Tibial nerve (tissue), 4 donors: ENCODE measurements around the gene TMEM62. TPM values are rescaled to one million over a fixed set of nuclear protein-coding genes. Genes with fewer than 3 reads are reported as not detected.

Experiments
- DNase-seq, 2 donors: peaks; one replicate each; pipeline ENCODE4 v3.0.0-alpha.2; 2019; ENCODE audit warnings: low spot score in 2 of 2
- H3K27ac ChIP-seq, 4 donors: fragments of 200-600 bp; sonication (generic) in 3 of 4; one replicate each; pipeline ENCODE4 v1.5.1; 2017 to 2019; ENCODE audit warnings: mild to moderate bottlenecking in 1 of 4
- H3K27me3 ChIP-seq, 2 donors: fragments of 200-600 bp; sonication (generic) in 1 of 2; one replicate each; pipeline versions ENCODE4 v1.5.1 to v1.6.0; 2017 to 2019
- H3K36me3 ChIP-seq, 3 donors: fragments of 200-600 bp; sonication (generic); one replicate each; pipeline ENCODE4 v1.5.1; 2018 to 2019
- H3K4me1 ChIP-seq, 4 donors: fragments of 200-600 bp; sonication (generic) in 3 of 4; one replicate each; pipeline ENCODE4 v1.5.1; 2017 to 2019
- H3K4me3 ChIP-seq, 4 donors: fragments of 200-600 bp; sonication (generic) in 3 of 4; one replicate each; pipeline ENCODE4 v1.5.1; 2017 to 2019; ENCODE audit warnings: mild to moderate bottlenecking in 1 of 4, moderate library complexity in 1 of 4
- H3K9me3 ChIP-seq, 4 donors: fragments of 200-600 bp; sonication (generic) in 3 of 4; one replicate each; pipeline ENCODE4 v1.5.1; 2017 to 2019
- EP300 ChIP-seq, 2 donors: sonication (generic); formaldehyde crosslinking; IDR thresholded peaks; one replicate each; pipeline ENCODE4 v1.6.1; 2017; ENCODE audit warnings: antibody characterized with exemption in 2 of 2, mild to moderate bottlenecking in 1 of 2
- POLR2A ChIP-seq, 2 donors: fragments of 450-650 bp; IDR thresholded peaks; one replicate each; pipeline ENCODE4 v1.6.1; 2017; ENCODE audit warnings: antibody characterized with exemption in 2 of 2, mild to moderate bottlenecking in 2 of 2, moderate library complexity in 2 of 2
- WGBS, 2 donors: methylation state at CpG; one replicate each; pipeline ENCODE4 v1.1.5; 2018; 5-methylcytosine and 5-hydroxymethylcytosine counted together
- total RNA-seq, 4 donors: library from RNA; depleted of rRNA; stranded (reverse); fragments of >200 nt; gene quantifications; one replicate each; pipeline ENCODE4 v1.1.0, GENCODE V29; 2016
- TF ChIP-seq, protein P1 (sequence below), 5 experiments: fragments of 200-600 bp in 3 of 5; fragments of 450-650 bp in 2 of 5; sonication (generic) in 3 of 5; IDR thresholded peaks; one replicate each; pipeline ENCODE4 v1.5.1; 2016 to 2019; ENCODE audit warnings: antibody characterized with exemption in 5 of 5, mild to moderate bottlenecking in 3 of 5, moderate library complexity in 2 of 5

The TMEM62 gene
- total RNA-seq, 4 donors from 2014 or later, result 19.5 to 49.8 (median 35.6) TPM

GRCh38 chr15:43105077-43105736 lies 28.2 kb upstream of the TMEM62 start:
- peak overlapping the region; percentile 76 to 92 (median 90) for H3K27ac ChIP-seq
- TF ChIP-seq, protein P1, sequence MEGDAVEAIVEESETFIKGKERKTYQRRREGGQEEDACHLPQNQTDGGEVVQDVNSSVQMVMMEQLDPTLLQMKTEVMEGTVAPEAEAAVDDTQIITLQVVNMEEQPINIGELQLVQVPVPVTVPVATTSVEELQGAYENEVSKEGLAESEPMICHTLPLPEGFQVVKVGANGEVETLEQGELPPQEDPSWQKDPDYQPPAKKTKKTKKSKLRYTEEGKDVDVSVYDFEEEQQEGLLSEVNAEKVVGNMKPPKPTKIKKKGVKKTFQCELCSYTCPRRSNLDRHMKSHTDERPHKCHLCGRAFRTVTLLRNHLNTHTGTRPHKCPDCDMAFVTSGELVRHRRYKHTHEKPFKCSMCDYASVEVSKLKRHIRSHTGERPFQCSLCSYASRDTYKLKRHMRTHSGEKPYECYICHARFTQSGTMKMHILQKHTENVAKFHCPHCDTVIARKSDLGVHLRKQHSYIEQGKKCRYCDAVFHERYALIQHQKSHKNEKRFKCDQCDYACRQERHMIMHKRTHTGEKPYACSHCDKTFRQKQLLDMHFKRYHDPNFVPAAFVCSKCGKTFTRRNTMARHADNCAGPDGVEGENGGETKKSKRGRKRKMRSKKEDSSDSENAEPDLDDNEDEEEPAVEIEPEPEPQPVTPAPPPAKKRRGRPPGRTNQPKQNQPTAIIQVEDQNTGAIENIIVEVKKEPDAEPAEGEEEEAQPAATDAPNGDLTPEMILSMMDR (IDR thresholded peaks at IDR 0.05), result no peak
- TF ChIP-seq POLR2A (IDR thresholded peaks at IDR 0.05) (no peak), EP300 (IDR thresholded peaks at IDR 0.05) (no peak)
- no peaks in the 10 kb centered on the region for H3K27me3 ChIP-seq
- H3K36me3 ChIP-seq, result peaks cover 0 to 27% (median 0%) of the 10 kb centered on the region in 3 donors
- H3K9me3 ChIP-seq, result no peaks in the 10 kb centered on the region
- peak overlapping the region; percentile 56 to 86 (median 68) for H3K4me3 ChIP-seq
- WGBS, 2 donors, result 9 to 11% methylated on average over 11 of the region's 11 CpGs
- DNase-seq, result no peak
- peaks cover 0 to 47% (median 19%) of the 10 kb centered on the region in 4 donors for H3K4me1 ChIP-seq

- peak within 1 kb of the TSS; percentile 56 to 86 (median 68) for H3K4me3 ChIP-seq
- 0 to 1% methylated on average over 32 to 33 of the region's 33 CpGs for WGBS, 2 donors
- H3K9me3 ChIP-seq, result no peaks in the 10 kb centered on the region
- peaks cover 0 to 44% (median 19%) of the 10 kb centered on the region in 4 donors for H3K4me1 ChIP-seq
- peak; percentile 75 to 81 for DNase-seq
- peak in 1 of 2 donors; percentile 69 for TF ChIP-seq POLR2A (IDR thresholded peaks at IDR 0.05)
- TF ChIP-seq, protein P1 (IDR thresholded peaks at IDR 0.05), result peak in 1 of 5 experiments; percentile 14
- peak; percentile 84 to 94 for TF ChIP-seq EP300 (IDR thresholded peaks at IDR 0.05)
- no peaks in the 10 kb centered on the region for H3K27me3 ChIP-seq
- peaks cover 0 to 20% (median 0%) of the 10 kb centered on the region in 3 donors for H3K36me3 ChIP-seq
- H3K27ac ChIP-seq, result peak within 1 kb of the TSS; percentile 76 to 92 (median 90)
Observed at GRCh38 chr15:43105778-43106485, 27.5 kb upstream of the TMEM62 start, which contains the start of gene UBR1. Gene UBR1 (minus strand): TSS chr15:43106038. CDS start chr15:43106022, 16 bp downstream.

GRCh38 chr15:43106486-43106829 lies 26.9 kb upstream of the TMEM62 start:
- TF ChIP-seq EP300 (IDR thresholded peaks at IDR 0.05) (no peak), POLR2A (IDR thresholded peaks at IDR 0.05) (no peak)
- TF ChIP-seq, protein P1 (IDR thresholded peaks at IDR 0.05), result no peak
- Histone ChIP-seq H3K27me3 (no peaks in the 10 kb centered on the region), H3K9me3 (no peaks in the 10 kb centered on the region), H3K27ac (peak overlapping the region; percentile 76 to 92 (median 90)), H3K4me3 (peak overlapping the region; percentile 56 to 86 (median 68)), H3K4me1 (peaks cover 0 to 39% (median 19%) of the 10 kb centered on the region in 4 donors), H3K36me3 (peaks cover 0 to 15% (median 0%) of the 10 kb centered on the region in 3 donors)
- no peak for DNase-seq
- 24 to 25% methylated on average over 7 of the region's 7 CpGs for WGBS, 2 donors

DNA sequence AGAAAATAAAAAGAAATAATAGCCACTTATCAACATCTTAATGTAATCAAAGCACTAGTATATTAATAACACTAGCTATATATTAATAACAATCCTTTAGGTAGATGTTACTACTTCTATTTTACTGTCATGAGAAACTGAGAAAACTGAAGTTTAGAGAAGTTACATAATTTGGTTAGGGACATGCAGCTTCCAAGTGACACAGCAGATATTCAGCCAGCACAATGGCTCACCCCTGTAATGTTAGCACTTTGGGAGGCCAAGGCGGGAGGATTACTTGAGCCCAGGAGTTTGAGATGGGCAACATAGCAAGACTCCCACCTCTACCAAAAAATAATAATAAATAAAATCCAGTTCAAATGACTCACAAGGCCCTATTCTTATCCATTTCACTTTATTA lies 25.6 kb upstream of the TMEM62 start:
- peaks cover 0 to 33% (median 19%) of the 10 kb centered on the region in 4 donors for H3K4me1 ChIP-seq
- H3K27me3 ChIP-seq, result no peaks in the 10 kb centered on the region
- no peak overlapping the region for H3K4me3 ChIP-seq
- peaks cover 0 to 6% (median 0%) of the 10 kb centered on the region in 3 donors for H3K36me3 ChIP-seq
- DNase-seq, result no peak
- WGBS, 2 donors, result 90 to 91% methylated on average over 1 of the region's 1 CpG
- TF ChIP-seq POLR2A (IDR thresholded peaks at IDR 0.05) (no peak), EP300 (IDR thresholded peaks at IDR 0.05) (no peak)
- TF ChIP-seq, protein P1 (IDR thresholded peaks at IDR 0.05), result no peak
- H3K9me3 ChIP-seq, result no peaks in the 10 kb centered on the region
- no peak overlapping the region for H3K27ac ChIP-seq

GRCh38 chr15:43111354-43111753 lies 22.0 kb upstream of the TMEM62 start:
- WGBS, 2 donors, result 65 to 76% methylated on average over 3 of the region's 3 CpGs
- no peak for TF ChIP-seq POLR2A (IDR thresholded peaks at IDR 0.05)
- no peak for TF ChIP-seq EP300 (IDR thresholded peaks at IDR 0.05)
- TF ChIP-seq, protein P1 (IDR thresholded peaks at IDR 0.05), result no peak
- Histone ChIP-seq H3K36me3 (no peaks in the 10 kb centered on the region), H3K27ac (no peak overlapping the region), H3K27me3 (no peaks in the 10 kb centered on the region), H3K4me1 (peaks cover 0 to 9% (median 3%) of the 10 kb centered on the region in 4 donors), H3K9me3 (no peaks in the 10 kb centered on the region), H3K4me3 (no peak overlapping the region)
- no peak for DNase-seq
